ENCODE results near the gene SNX24.
"Not testable (repeated sequence)": the region's sequence is repeated elsewhere in the genome, so short reads cannot be mapped to it uniquely, and the experiment has no call there.

The SNX24 gene

GRCh38 chr5:122845229-122846050 lies at the start of gene SNX24:
Gene SNX24, plus strand, starts transcription at chr5:122845613. Its CDS starts 21 bp downstream, at chr5:122845634.
- peak in 1 of 2 experiments; percentile 34 for DNase-seq

DNA sequence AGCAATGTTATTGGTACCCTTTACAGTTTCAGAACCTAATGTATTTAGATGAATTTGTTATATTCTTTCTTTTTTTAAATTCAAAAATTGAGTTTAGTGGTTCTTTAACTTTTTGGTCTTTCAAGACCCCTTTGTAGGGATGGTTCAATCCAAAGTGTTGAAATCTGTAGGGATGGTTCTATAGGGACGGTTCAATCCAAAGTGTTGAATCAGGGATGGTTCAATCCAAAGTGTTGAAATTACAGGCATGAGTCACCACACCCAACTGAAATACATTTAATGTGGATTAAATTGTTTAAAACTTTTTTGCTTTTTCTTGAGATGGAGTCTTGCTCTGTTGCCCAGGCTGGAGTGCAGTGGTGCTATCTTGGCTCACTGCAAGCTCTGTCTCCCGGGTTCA lies 39.9 kb upstream of the SNX24 start:
- no peak for DNase-seq

- DNase-seq = no peak
These were observed 35.0 kb upstream of the SNX24 start for GRCh38 chr5:122810405-122810804.

GRCh38 chr5:122815218-122815767 lies 30.1 kb upstream of the SNX24 start:
- DNase-seq = no peak

GRCh38 chr5:122816756-122817155 lies 28.7 kb upstream of the SNX24 start:
- no peak for DNase-seq

DNA sequence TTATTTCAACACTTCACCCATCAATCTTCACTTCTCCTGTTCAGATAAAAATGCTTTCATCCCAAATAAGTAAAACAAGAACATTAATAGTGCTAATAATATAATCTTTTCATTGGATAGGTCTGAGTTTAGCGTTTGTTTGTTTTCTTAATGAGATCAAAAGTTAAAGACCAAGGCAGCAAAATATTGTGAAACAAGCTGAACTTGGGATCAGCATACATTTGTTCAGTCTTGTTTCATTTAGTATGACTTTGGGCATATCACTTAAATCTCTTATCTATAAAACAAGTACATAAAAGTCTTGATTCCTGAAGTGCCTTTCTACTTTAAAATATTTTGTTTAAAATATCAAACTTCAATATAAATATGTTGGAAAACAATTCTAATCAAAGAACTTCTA lies 13.4 kb upstream of the SNX24 start:
- no peak for DNase-seq

- no peak for DNase-seq
These were observed 9.7 kb upstream of the SNX24 start for GRCh38 chr5:122835681-122836080.

DNA sequence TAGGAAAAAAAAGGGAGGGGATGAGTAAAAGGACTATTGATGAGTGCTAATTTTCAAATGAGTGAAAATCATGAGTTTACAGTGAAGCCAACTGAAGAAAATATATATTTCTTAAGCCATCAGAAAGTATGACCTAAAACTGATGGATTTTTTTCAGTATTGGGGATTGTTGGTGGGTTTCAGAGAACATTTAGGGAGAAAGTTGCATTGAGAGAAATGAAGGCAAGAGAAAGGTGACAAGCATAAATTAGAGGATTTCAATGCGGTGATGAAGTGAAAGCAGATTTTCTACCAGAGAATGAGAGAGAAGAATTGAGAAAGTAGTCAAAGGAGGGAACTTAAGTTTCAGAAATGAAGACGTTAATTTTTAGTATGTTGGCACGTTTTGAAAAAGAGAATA lies 8.5 kb upstream of the SNX24 start:
- no peak for DNase-seq

DNA sequence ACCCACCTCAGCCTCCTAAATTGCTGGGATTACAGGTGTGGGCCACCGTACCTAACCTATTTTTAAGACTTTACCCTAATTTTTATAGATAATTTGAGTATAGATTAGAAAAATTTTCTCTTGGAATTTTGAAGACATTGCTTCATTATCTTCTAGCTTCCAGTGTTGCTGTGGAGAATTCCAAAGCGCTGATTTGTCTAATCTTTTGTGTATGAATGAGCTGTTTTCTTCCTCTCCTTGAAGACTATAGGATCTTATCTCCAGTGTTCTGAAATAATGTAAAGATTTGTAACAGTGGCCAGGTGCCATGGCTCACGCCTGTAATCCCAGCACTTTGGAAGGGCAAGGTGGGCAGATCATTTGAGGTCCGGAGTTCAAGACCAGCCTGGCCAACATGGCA lies 5.7 kb upstream of the SNX24 start:
- DNase-seq = no peak

GRCh38 chr5:122842016-122842580 lies 3.3 kb upstream of the SNX24 start:
- no peak for DNase-seq

- no peak for DNase-seq
These were observed 1.1 kb upstream of the SNX24 start for GRCh38 chr5:122844136-122844909.

- no peak for DNase-seq
These were observed 544 bp upstream of the SNX24 start for GRCh38 chr5:122844910-122845228.

DNA sequence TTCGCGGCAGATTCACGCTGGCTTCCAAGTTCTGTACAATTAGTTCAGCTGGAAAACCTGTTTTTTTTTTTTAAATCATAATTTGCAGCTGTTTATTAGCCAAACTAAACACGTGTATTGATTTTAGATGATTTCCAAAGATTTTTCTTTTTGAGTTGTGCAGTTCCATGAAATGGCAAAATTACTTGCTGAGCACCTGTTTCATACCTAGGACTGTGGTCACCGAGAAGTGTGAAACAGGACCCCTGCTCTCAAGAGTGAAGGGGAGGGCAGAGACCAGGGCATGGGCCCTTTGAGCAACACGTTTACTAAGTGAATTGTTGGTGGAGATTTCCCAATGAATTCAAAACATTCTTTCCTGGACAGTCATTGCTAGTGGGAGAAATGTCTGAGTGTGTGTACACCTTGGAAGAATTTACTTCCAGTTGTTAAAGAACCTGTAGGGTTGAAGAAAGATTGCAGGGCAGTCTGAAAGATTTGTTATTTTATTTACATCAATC lies 688 bp downstream of the SNX24 start:
- DNase-seq = no peak

- no peak for DNase-seq
These were observed 2.3 kb downstream of the SNX24 start for GRCh38 chr5:122847687-122848081.

GRCh38 chr5:122849771-122850170 lies 4.4 kb downstream of the SNX24 start:
- DNase-seq = peak; percentile 14 to 39

DNA sequence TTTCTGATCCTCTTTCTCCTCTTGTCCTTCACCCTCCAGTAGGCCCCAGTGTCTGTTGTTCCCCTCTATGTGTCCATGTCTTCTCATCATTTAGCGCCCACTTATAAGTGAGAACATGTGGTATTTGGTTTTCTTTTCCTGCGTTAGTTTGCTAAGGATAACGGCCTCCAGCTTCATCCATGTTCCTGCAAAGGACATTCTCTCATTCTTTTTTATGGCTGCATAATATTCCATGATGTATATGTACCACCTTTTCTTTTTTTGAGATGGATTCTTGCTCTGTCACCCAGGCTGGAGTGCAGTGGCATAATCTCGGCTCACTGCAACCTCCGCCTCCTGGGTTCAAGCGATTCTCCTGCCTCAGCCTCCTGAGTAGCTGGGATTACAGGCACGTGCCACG lies 12.1 kb downstream of the SNX24 start:
- DNase-seq = not testable (repeated sequence)

- no peak for DNase-seq
These were observed 13.0 kb downstream of the SNX24 start for GRCh38 chr5:122858451-122858850.

GRCh38 chr5:122863240-122863639 lies 17.8 kb downstream of the SNX24 start:
- no peak for DNase-seq

GRCh38 chr5:122863721-122864120 lies 18.3 kb downstream of the SNX24 start:
- DNase-seq = no peak

DNA sequence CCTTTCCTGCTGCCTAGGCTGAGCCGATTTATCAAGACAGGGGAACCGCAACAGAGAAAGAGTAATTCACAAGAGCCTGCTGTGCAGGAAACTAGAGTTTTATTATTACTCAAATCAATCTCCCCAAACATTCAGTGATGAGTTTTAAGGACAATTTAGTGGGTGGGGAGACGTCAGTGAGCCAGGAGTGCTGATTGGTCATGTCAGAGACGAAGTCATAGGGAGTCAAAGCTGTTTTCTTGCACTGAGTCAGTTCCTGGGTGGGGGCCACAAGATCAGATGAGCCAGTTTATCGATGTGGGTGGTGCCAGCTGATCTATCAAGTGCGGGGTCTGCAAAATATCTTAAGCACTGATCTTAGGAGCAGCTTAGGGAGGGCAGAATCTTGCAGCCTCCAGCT lies 19.0 kb downstream of the SNX24 start:
- no peak for DNase-seq

DNA sequence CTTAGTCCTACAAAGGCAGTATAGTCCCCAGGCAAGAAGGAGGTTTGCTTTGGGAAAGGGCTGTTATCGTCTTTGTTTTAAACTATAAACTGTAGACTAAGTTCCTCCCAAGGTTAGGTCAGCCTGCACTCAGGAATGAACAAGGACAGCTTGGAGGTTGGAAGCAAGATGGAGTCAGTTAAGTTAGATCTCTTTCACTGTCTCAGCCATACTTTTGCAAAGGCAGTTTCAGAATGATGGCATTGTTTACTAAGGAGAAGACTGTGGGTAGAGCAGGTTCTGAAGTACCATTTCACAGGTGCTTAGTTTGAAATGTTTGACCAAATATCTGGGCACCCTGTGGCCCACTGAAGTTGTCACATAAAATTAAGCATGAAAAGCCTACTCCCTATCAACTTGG lies 19.4 kb downstream of the SNX24 start:
- no peak for DNase-seq

- DNase-seq = no peak
These were observed 24.9 kb downstream of the SNX24 start for GRCh38 chr5:122870219-122870856.

- DNase-seq = no peak
These were observed 26.2 kb downstream of the SNX24 start for GRCh38 chr5:122871661-122872060.

Data from AML-193 (cell line).